Gastroesophageal sphincter (tissue), 4 donors: ENCODE results near the gene KRTDAP. TPM values are rescaled to one million over a fixed set of nuclear protein-coding genes. Genes with fewer than 3 reads are reported as not detected.

Source experiments
- ATAC-seq: fragments of 150-250 bp; one replicate; pipeline ENCODE4 v1.9.1; 2016; ENCODE audit warnings: mild to moderate bottlenecking, moderate library complexity
- H3K27ac ChIP-seq, 4 donors: fragments of 200-600 bp; sonication (generic) in 3 of 4; 1 replicate in 3 of 4; 2 replicates in 1 of 4; pipeline ENCODE4 v1.5.1; 2016 to 2019
- H3K27me3 ChIP-seq: fragments of 200-600 bp; sonication (generic); one replicate; pipeline ENCODE4 v1.5.1; 2019
- H3K36me3 ChIP-seq, 2 donors: fragments of 200-600 bp; sonication (generic); one replicate each; pipeline ENCODE4 v1.5.1; 2019; ENCODE audit warnings: control low read depth in 1 of 2
- H3K4me1 ChIP-seq, 3 donors: fragments of 200-600 bp; sonication (generic); 1 replicate in 2 of 3; 2 replicates in 1 of 3; pipeline ENCODE4 v1.5.1; 2016 to 2019; ENCODE audit warnings: control low read depth in 2 of 3
- H3K4me3 ChIP-seq, 2 donors: fragments of 200-600 bp; sonication (generic); one replicate each; pipeline ENCODE4 v1.5.1; 2019; ENCODE audit warnings: mild to moderate bottlenecking in 1 of 2, moderate library complexity in 1 of 2
- H3K9me3 ChIP-seq, 3 donors: fragments of 200-600 bp; sonication (generic); one replicate each; pipeline ENCODE4 v1.5.1; 2017 to 2019; ENCODE audit warnings: control low read depth in 2 of 3
- CTCF ChIP-seq, 4 experiments: fragments of 200-600 bp in 2 of 4; fragments of 450-650 bp in 2 of 4; sonication (generic) in 1 of 4; IDR thresholded peaks; one replicate each; pipeline ENCODE4 v1.5.1; 2017 to 2019; ENCODE audit warnings: antibody characterized with exemption in 4 of 4, mild to moderate bottlenecking in 2 of 4, moderate library complexity in 2 of 4
- EP300 ChIP-seq: sonication (generic); formaldehyde crosslinking; IDR thresholded peaks from one replicate; pipeline ENCODE4 v1.6.1; 2017; ENCODE audit warnings: antibody characterized with exemption, mild to moderate bottlenecking
- POLR2A ChIP-seq, 2 donors: fragments of 450-650 bp; IDR thresholded peaks; one replicate each; pipeline ENCODE4 v1.6.1; 2017; ENCODE audit warnings: antibody characterized with exemption in 2 of 2, mild to moderate bottlenecking in 2 of 2, moderate library complexity in 1 of 2
- POLR2AphosphoS5 ChIP-seq: sonication (generic); formaldehyde crosslinking; IDR thresholded peaks from one replicate; pipeline ENCODE4 v1.6.1; 2017; ENCODE audit warnings: antibody characterized with exemption
- WGBS, 2 donors: methylation state at CpG; one replicate each; pipeline ENCODE4 v1.1.5; 2018; ENCODE audit warnings: low coverage in 1 of 2; 5-methylcytosine and 5-hydroxymethylcytosine counted together
- total RNA-seq, 4 donors: library from RNA; depleted of rRNA; stranded (reverse); fragments of >200 nt; gene quantifications; one replicate each; pipeline ENCODE4 v1.1.0, GENCODE V29; 2016

KRTDAP gene
- total RNA-seq, 4 donors from 2014 or later = not detected

- no peak for ATAC-seq
- no peaks in the 10 kb centered on the region for H3K9me3 ChIP-seq
- peaks cover 0 to under 1% (median 0%) of the 10 kb centered on the region in 3 donors for H3K4me1 ChIP-seq
- no peak within 1 kb of the TSS for H3K27ac ChIP-seq
- no peaks in the 10 kb centered on the region for H3K36me3 ChIP-seq
- TF ChIP-seq EP300 (no peak), POLR2A (IDR thresholded peaks at IDR 0.05) (no peak), CTCF (IDR thresholded peaks at IDR 0.05) (no peak), POLR2AphosphoS5 (no peak)
- H3K27me3 ChIP-seq = peaks cover 100% of the 10 kb centered on the region
- no peak within 1 kb of the TSS for H3K4me3 ChIP-seq
- 70 to 78% methylated on average over 9 of the region's 11 CpGs for WGBS, 2 donors
Measured at GRCh38 chr19:35528218-35529038, 38.2 kb upstream of the KRTDAP start, which contains the start of gene SBSN. TSS of gene SBSN (minus strand) at chr19:35528311. CDS start at chr19:35528281, 30 bp downstream.

GRCh38 chr19:35525873-35526272 lies 35.6 kb upstream of the KRTDAP start:
- H3K4me3 ChIP-seq = no peak overlapping the region
- no peaks in the 10 kb centered on the region for H3K36me3 ChIP-seq
- H3K9me3 ChIP-seq = no peaks in the 10 kb centered on the region
- no peak overlapping the region for H3K27ac ChIP-seq
- no peak for ATAC-seq
- H3K27me3 ChIP-seq = peaks cover 82% of the 10 kb centered on the region
- no peaks in the 10 kb centered on the region for H3K4me1 ChIP-seq
- 80% methylated on average over 1 of the region's 4 CpGs; no CpG with 5 or more reads in 1 of the 2 donors for WGBS, 2 donors
- TF ChIP-seq CTCF (IDR thresholded peaks at IDR 0.05) (no peak), POLR2A (IDR thresholded peaks at IDR 0.05) (no peak), EP300 (no peak), POLR2AphosphoS5 (no peak)

- Histone ChIP-seq H3K4me3 (no peak overlapping the region), H3K36me3 (no peaks in the 10 kb centered on the region), H3K27ac (no peak overlapping the region), H3K27me3 (peaks cover 78% of the 10 kb centered on the region), H3K9me3 (no peaks in the 10 kb centered on the region), H3K4me1 (no peaks in the 10 kb centered on the region)
- no peak for ATAC-seq
- TF ChIP-seq EP300 (no peak), POLR2A (IDR thresholded peaks at IDR 0.05) (no peak), POLR2AphosphoS5 (no peak), CTCF (IDR thresholded peaks at IDR 0.05) (no peak)
- WGBS, 2 donors = 0% methylated on average over 1 of the region's 11 CpGs; no CpG with 5 or more reads in 1 of the 2 donors
Measured at GRCh38 chr19:35524181-35524837, 34.0 kb upstream of the KRTDAP start.

- 78 to 79% methylated on average over 3 to 10 of the region's 12 CpGs for WGBS, 2 donors
- Histone ChIP-seq H3K4me3 (no peak overlapping the region), H3K27ac (no peak overlapping the region), H3K4me1 (no peaks in the 10 kb centered on the region), H3K27me3 (peaks cover 71% of the 10 kb centered on the region), H3K9me3 (no peaks in the 10 kb centered on the region), H3K36me3 (no peaks in the 10 kb centered on the region)
- no peak for TF ChIP-seq POLR2AphosphoS5
- TF ChIP-seq CTCF (IDR thresholded peaks at IDR 0.05) = no peak
- no peak for TF ChIP-seq POLR2A (IDR thresholded peaks at IDR 0.05)
- no peak for TF ChIP-seq EP300
- ATAC-seq = no peak
Measured at GRCh38 chr19:35522745-35523327, 32.6 kb upstream of the KRTDAP start.
